Activated CD8-positive, alpha-beta memory T cell treated with anti-CD3 and anti-CD28 coated beads for 24 hours (primary cell): ENCODE measurements around the gene CTNNA3.

ENCODE experiments used
- DNase-seq: peaks from one replicate; pipeline ENCODE4 v3.0.0-alpha.2; 2020

Gene CTNNA3

GRCh38 chr10:66021423-66021822 is 1674.6 kb downstream of the CTNNA3 start:
- DNase-seq: no peak

- DNase-seq: no peak
Observed at GRCh38 chr10:66008221-66008620, 1687.8 kb downstream of the CTNNA3 start.

GRCh38 chr10:66006411-66006810 is 1689.6 kb downstream of the CTNNA3 start:
- DNase-seq: no peak

GRCh38 chr10:65993451-65993850 is 1702.5 kb downstream of the CTNNA3 start:
- no peak for DNase-seq

GRCh38 chr10:65968871-65969270 is 1727.1 kb downstream of the CTNNA3 start:
- no peak for DNase-seq

GRCh38 chr10:65968437-65968836 is 1727.6 kb downstream of the CTNNA3 start:
- no peak for DNase-seq

GRCh38 chr10:65964205-65964604 is 1731.8 kb downstream of the CTNNA3 start:
- DNase-seq: no peak

GRCh38 chr10:65952086-65952485 is 1743.9 kb downstream of the CTNNA3 start:
- no peak for DNase-seq

GRCh38 chr10:65950075-65950474 is 1745.9 kb downstream of the CTNNA3 start:
- DNase-seq: no peak

GRCh38 chr10:65949526-65949925 is 1746.5 kb downstream of the CTNNA3 start:
- no peak for DNase-seq

GRCh38 chr10:65945061-65945460 is 1750.9 kb downstream of the CTNNA3 start:
- no peak for DNase-seq

- no peak for DNase-seq
Observed at GRCh38 chr10:65943451-65943850, 1752.5 kb downstream of the CTNNA3 start.

GRCh38 chr10:65940816-65941662 is 1755.0 kb downstream of the CTNNA3 start:
- no peak for DNase-seq

GRCh38 chr10:65940105-65940504 is 1755.9 kb downstream of the CTNNA3 start:
- DNase-seq: no peak

GRCh38 chr10:65931291-65932070 is 1764.5 kb downstream of the CTNNA3 start:
- no peak for DNase-seq

- DNase-seq: no peak
Observed at GRCh38 chr10:65911151-65911835, 1784.7 kb downstream of the CTNNA3 start.

- no peak for DNase-seq
Observed at GRCh38 chr10:65910209-65910608, 1785.8 kb downstream of the CTNNA3 start.

- DNase-seq: no peak
Observed at GRCh38 chr10:65907199-65907712, 1788.7 kb downstream of the CTNNA3 start.

- no peak for DNase-seq
Observed at GRCh38 chr10:65903620-65904019, 1792.4 kb downstream of the CTNNA3 start.

GRCh38 chr10:65900271-65900670 is 1795.7 kb downstream of the CTNNA3 start:
- DNase-seq: no peak

- DNase-seq: no peak
Observed at GRCh38 chr10:65898055-65898454, 1797.9 kb downstream of the CTNNA3 start.

- DNase-seq: no peak
Observed at GRCh38 chr10:65894961-65895360, 1801.0 kb downstream of the CTNNA3 start.

GRCh38 chr10:65894379-65894778 is 1801.6 kb downstream of the CTNNA3 start:
- no peak for DNase-seq
